Parathyroid adenoma (tissue), 2 donors: ENCODE data around the gene CYP4F22.

ENCODE experiments used
- H2AFZ ChIP-seq: fragments of 300-600 bp; sonication (generic); one replicate; pipeline ENCODE4 v1.7.0; 2017; ENCODE audit warnings: antibody characterized with exemption, mild to moderate bottlenecking
- H3K27ac ChIP-seq: fragments of 300-600 bp; sonication (generic); one replicate; pipeline ENCODE4 v1.7.0; 2017
- H3K27me3 ChIP-seq: fragments of 300-600 bp; sonication (generic); one replicate; pipeline ENCODE4 v1.7.0; 2017; ENCODE audit warnings: low read length; ENCODE audit not compliant: control insufficient read depth, insufficient read depth
- H3K36me3 ChIP-seq: fragments of 300-600 bp; sonication (generic); one replicate; pipeline ENCODE4 v1.7.0; 2017; ENCODE audit warnings: low read length; ENCODE audit not compliant: control insufficient read depth, insufficient read depth
- H3K4me1 ChIP-seq: fragments of 300-600 bp; sonication (generic); one replicate; pipeline ENCODE4 v1.7.0; 2017; ENCODE audit warnings: control low read depth
- H3K4me2 ChIP-seq: fragments of 300-600 bp; sonication (generic); one replicate; pipeline ENCODE4 v1.7.0; 2017; ENCODE audit warnings: low read length
- H3K4me3 ChIP-seq: fragments of 300-600 bp; sonication (generic); one replicate; pipeline ENCODE4 v1.7.0; 2017; ENCODE audit warnings: low read depth, low read length
- H3K79me2 ChIP-seq: fragments of 300-600 bp; sonication (generic); one replicate; pipeline ENCODE4 v1.7.0; 2017; ENCODE audit warnings: control low read depth
- H3K9ac ChIP-seq: fragments of 300-600 bp; sonication (generic); one replicate; pipeline ENCODE4 v1.7.0; 2017; ENCODE audit warnings: mild to moderate bottlenecking
- H3K9me3 ChIP-seq: fragments of 300-600 bp; sonication (generic); one replicate; pipeline ENCODE4 v1.7.0; 2017; ENCODE audit warnings: low read length; ENCODE audit not compliant: control insufficient read depth
- CTCF ChIP-seq: fragments of 300-600 bp; sonication (generic); IDR thresholded peaks from one replicate; pipeline ENCODE4 v1.7.0; 2017; ENCODE audit warnings: antibody characterized with exemption, mild to moderate bottlenecking
- donor health status: primary hyperparathyroidism.

CYP4F22 gene

GRCh38 chr19:15466851-15467733 is 41.2 kb upstream of the CYP4F22 start:
- H3K27ac ChIP-seq = no peak overlapping the region
- H3K4me1 ChIP-seq = no peaks in the 10 kb centered on the region

GRCh38 chr19:15467734-15468214 is 40.6 kb upstream of the CYP4F22 start:
- Histone ChIP-seq H3K27ac (no peak overlapping the region), H3K4me2 (no peak overlapping the region), H3K79me2 (no peaks in the 10 kb centered on the region), H3K9ac (no peak overlapping the region), H3K4me3 (no peak overlapping the region), H3K9me3 (no peaks in the 10 kb centered on the region), H3K27me3 (no peaks in the 10 kb centered on the region), H3K36me3 (no peaks in the 10 kb centered on the region), H3K4me1 (no peaks in the 10 kb centered on the region), H2AFZ (no peak overlapping the region)
- TF ChIP-seq CTCF = no peak

More at GRCh38 chr19:15466851-15467733, 41.2 kb upstream of the CYP4F22 start:
- H3K27me3 ChIP-seq = no peaks in the 10 kb centered on the region
- no peak for TF ChIP-seq CTCF
- H3K79me2 ChIP-seq = no peaks in the 10 kb centered on the region
- H3K36me3 ChIP-seq = no peaks in the 10 kb centered on the region
- no peaks in the 10 kb centered on the region for H3K9me3 ChIP-seq
- H2AFZ ChIP-seq = no peak overlapping the region
- H3K9ac ChIP-seq = no peak overlapping the region
- no peak overlapping the region for H3K4me3 ChIP-seq
- no peak overlapping the region for H3K4me2 ChIP-seq

- Histone ChIP-seq H3K27ac (no peak overlapping the region), H2AFZ (no peak overlapping the region), H3K79me2 (no peaks in the 10 kb centered on the region)
These were observed 39.4 kb upstream of the CYP4F22 start for GRCh38 chr19:15468675-15469512.

GRCh38 chr19:15469513-15470297 is 38.6 kb upstream of the CYP4F22 start:
- TF ChIP-seq CTCF = no peak
- Histone ChIP-seq H3K27ac (no peak overlapping the region), H2AFZ (peak overlapping the region; percentile 42), H3K9me3 (no peaks in the 10 kb centered on the region), H3K27me3 (no peaks in the 10 kb centered on the region), H3K4me3 (no peak overlapping the region), H3K79me2 (no peaks in the 10 kb centered on the region), H3K9ac (no peak overlapping the region), H3K36me3 (no peaks in the 10 kb centered on the region), H3K4me2 (no peak overlapping the region), H3K4me1 (no peaks in the 10 kb centered on the region)

More at GRCh38 chr19:15468675-15469512, 39.4 kb upstream of the CYP4F22 start:
- Histone ChIP-seq H3K9ac (no peak overlapping the region), H3K4me3 (no peak overlapping the region), H3K36me3 (no peaks in the 10 kb centered on the region), H3K4me1 (no peaks in the 10 kb centered on the region), H3K4me2 (no peak overlapping the region), H3K9me3 (no peaks in the 10 kb centered on the region), H3K27me3 (no peaks in the 10 kb centered on the region)
- no peak for TF ChIP-seq CTCF
